ENCODE measurements around the gene GRAMD1B.

The GRAMD1B gene

DNA sequence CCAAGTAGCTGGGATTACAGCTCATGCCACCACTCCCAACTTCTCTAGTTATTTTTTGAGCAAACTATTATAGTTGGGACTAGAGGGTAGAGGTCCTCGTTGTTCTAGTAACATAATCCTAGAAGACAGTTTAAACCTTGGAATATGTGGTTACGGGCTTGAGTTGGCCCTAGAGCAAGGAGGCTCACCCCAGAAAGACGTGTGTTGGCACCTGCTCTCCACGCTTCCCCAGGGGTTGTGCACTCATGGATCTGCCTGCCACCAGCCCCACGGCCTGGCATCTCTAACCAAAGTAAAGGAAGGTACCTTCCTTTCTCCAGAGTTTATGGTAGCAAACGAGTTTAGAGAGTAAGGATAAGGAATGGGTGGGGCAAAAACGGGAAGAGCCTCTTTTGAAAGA, 145.4 kb downstream of the GRAMD1B start:
- no peak for DNase-seq

- DNase-seq = no peak
Observed at GRCh38 chr11:123576082-123576481, 146.0 kb downstream of the GRAMD1B start.

GRCh38 chr11:123576501-123576900, 146.4 kb downstream of the GRAMD1B start:
- no peak for DNase-seq

GRCh38 chr11:123577081-123577598, 147.1 kb downstream of the GRAMD1B start:
- peak; percentile 10 to 63 (median 34) for DNase-seq

DNA sequence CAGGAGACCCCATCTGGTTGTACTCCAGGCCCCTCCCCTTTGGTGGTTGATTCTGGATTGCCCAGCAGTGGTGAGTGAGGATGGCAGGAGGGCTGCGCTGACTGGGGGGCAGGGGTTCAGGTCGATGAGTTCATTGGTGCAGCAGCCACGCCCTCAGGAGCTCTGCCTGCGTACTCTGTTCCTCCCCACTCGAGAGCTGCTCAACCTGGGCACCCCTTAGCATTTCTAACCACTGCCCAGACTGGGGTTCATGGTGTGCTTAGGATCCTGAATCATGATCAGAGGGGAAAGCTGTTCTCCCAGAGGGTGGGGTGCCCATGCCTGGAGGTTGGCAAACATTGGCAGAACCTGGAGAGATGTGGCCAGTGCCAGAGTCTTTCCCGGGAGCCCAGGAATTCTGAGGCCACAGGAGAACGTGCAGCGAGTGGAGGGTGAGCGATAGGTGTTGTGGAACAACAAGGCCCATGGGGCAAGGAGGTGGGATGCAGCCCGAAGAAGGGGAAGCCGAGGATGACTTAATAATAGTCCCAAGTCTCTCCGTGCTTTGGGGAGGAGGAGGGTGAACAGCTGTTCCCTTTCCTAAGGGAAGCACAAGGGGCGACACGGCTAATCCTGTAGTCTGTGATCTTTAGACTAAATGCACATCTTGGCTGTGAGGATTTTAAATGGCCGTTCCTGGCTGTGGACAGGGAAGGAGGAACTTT, 148.9 kb downstream of the GRAMD1B start:
- no peak for DNase-seq

GRCh38 chr11:123579482-123579812, 149.4 kb downstream of the GRAMD1B start:
- no peak for DNase-seq

GRCh38 chr11:123580137-123580536, 150.1 kb downstream of the GRAMD1B start:
- DNase-seq = no peak

DNA sequence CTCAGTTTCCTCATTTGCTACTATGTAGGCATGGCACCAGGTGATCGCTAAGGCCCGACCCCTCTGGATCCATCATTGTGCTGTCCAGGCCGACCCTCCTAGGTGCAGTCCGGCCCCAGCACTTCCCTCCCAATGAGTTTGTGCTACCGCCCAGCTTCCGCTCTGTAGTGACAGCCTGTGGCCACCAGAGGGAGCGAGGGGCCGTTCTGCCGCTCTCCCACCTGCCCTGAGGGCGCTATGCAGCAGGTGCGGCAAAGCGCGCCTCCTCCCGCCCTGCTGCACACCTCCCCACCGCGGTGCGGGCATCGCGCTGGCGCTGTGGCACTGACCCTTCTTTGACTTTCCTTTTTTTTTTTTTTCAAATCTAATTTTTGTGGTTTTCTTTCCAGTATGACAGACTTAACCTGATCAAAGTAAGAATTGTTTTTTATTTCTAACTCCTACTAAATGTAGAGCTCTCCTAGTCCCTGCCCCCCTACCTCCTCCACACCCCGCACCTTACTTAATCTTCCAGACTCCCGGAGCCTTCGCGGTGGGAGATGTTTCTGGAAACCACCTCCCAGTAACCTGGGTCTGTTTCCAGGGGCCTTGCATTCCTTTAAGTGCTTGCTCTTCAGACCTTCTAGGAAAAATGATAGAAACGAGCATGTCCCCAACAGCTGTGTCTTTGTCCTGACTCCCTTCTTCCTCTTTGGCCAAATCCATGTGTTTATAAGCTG, 150.6 kb downstream of the GRAMD1B start:
- peak; percentile 15 to 63 (median 32) for DNase-seq

DNA sequence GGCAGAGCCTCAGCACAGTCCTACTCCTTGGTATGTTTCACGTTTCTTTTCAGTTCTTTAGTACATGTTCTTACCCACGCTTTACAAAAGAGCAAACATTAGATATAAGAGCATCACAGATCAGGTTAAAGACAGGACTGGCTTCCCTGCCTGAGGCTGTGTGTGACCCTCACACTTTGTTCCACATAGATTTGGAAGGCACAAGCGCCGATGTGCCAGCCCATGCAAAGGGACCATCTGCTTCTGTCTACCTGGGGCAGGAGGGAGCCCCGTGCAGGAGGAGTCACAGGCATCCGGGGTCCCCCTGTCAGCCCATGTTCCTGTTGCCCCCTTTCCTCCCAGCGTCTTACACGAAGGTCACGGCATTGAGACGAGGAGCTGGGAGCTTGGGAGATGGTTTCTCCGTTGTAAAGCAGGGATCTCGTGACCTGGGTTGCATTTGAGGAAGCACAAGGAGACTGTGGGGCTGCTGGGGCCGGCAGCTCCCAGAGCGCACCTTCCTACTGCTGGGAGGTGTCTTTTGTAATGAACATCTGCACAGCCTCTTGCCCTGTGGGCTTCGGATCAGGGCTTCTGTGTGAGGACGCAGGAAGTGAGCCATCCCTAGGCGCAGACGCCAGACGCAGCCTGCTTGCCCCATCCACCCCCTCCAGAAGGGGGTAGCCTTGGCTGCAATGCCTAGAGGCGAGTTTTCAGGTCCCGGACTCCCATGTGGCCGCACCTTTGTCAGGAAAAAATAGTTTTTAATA, 151.8 kb downstream of the GRAMD1B start:
- no peak for DNase-seq

DNA sequence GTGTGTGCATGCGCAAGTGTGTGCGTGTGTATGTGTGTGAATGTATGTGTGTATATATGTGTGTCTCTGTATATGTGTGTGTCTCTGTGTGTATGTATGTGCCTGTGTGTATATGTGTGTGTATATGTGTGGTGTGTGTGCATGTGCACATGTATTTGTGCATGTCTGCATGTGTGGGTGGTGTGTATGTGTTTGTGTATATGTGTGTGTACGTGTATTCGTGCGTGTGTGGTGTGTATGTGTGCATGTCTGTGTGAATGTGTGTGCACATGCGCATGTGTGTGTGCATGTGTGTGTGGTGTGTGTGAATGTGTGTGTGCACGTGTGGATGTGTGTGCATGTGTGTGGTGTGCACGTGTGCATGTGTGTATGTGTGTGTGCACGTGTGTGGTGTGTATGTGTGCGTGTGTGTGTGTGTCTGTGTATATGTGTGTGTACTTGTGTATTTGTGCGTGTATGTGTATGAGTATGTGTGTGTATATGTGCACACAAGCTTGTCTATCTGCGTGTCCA, 153.0 kb downstream of the GRAMD1B start:
- no peak for DNase-seq

DNA sequence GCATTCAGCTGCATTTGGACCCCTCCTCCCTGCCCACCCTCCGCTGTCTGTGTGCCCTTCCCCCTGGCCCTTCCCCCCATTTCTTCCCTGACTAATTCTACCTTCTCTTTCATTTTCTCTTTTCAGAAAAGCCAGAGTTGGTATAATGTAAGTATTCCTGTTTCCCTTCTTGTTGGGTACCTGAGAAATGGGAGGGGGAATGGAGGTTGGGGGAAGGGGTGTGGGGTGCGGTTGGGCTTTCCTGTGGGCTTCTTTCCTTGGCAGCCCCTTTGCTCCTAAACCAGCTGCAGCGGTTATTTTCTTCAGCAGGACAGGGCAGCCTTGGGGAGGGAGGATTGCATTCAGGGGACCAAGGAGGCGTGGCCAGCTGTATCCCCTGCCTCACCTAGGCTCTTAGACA, 154.1 kb downstream of the GRAMD1B start:
- no peak for DNase-seq

- no peak for DNase-seq
Observed at GRCh38 chr11:123584737-123585136, 154.7 kb downstream of the GRAMD1B start.

DNA sequence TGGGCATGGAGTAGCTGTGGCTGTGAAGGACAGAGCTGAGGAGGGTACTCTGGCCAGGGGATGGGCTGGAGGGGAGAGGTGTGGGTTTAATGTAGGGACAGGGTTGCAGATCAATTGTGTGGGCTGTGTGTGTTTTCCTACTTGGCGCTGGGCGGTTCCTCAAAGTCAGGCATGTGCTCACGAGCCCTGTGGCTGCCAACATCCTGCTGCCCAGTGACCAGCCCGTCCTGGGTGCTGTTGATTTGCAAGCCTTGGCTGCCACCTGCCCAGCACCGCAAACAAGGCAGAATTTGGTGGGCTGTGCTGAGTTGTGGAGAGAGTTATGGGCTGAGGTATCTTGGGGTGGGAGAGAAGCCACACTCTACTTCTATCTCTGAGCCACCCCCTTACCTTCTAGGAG, 155.1 kb downstream of the GRAMD1B start:
- DNase-seq = no peak

GRCh38 chr11:123585706-123586105, 155.6 kb downstream of the GRAMD1B start:
- DNase-seq = no peak

DNA sequence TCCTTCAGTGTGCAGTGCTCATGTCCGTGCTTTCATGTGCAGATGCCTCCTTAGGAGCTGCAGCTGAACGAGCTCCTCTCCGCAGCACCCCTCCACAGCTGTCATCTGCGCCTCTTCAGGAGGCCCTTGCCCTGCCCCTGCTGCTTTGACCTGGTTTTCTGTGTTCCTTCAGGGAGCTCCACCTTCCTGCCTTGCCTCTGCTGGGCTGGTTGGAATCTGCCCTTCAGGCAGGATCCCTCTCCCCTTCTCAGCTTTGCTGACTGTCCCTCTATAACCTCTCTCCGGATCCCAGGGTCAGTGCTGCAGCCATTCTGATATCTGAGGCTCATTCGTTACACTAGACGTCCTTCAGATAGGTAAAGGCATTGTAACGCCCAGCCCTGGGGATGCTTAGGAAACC, 156.5 kb downstream of the GRAMD1B start:
- no peak for DNase-seq

- no peak for DNase-seq
Observed at GRCh38 chr11:123587044-123587443, 157.0 kb downstream of the GRAMD1B start.

DNA sequence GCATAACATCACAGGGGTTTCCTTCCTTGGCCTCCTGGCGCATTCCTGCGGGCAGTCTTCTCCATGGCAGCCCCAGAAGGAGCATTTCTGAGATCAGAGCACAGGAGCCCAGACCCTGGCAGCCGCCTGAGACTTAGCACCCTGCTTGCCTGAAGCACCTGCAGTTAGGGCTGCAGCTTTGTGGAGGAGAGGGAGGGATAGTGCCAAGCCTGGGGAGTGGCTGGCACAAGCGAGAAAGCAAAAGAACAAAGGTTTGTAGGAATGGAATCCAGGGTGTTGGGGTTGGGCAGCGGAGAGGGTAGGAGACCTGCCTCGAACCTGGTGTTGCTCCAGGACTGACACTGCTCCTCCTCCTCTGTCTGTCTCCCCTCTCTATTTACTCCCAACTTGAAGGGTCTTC, 157.5 kb downstream of the GRAMD1B start:
- DNase-seq = no peak

- DNase-seq = no peak
Observed at GRCh38 chr11:123588117-123588863, 158.2 kb downstream of the GRAMD1B start.

DNA sequence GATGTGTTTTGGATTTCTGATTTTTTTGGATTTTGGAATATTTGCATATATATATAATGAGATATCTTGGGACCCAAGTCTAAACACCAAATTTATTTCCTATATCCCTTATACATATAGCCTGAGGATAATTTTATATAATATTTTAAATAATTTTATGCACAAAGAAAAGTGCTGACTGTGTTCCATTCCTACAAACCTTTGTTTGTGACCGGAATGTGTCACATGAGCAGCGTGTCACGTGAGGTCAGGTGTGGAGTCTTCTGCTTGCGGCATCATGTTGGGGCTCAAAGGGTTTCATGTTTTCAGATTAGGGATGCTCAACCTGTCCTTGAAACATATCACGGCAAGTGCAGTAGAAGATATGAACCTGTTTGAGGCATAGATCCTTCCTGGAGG, 158.8 kb downstream of the GRAMD1B start:
- DNase-seq = no peak

GRCh38 chr11:123590296-123590912, 160.3 kb downstream of the GRAMD1B start:
- DNase-seq = no peak

DNA sequence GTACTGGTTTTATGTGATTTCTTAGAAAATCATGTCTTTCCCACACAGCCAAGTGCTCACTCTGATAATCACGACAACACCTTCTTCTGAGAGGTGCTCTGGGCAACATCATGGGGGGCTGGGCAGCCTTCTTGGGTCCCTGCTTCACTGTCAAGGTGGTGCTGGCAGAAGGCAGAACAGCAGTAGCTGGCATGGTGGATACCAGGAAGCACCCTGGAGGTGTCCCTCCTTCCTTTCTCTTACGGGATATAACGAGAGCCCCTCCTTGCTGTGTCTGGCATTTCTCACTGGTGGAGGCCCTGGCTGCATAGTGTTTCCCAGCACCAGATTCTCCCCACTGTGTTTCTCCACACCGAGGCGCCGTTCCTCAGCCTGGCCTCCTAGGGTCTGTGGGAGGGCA, 163.5 kb downstream of the GRAMD1B start:
- no peak for DNase-seq

GRCh38 chr11:123594188-123594901, 164.3 kb downstream of the GRAMD1B start:
- DNase-seq = no peak

All from activated naive CD4-positive, alpha-beta T cell (primary cell).